ENCODE results near the gene BYSL.
A peak's percentile ranks its signal among the peaks of the same experiment; 100 is the strongest.
"Not testable (repeated sequence)": the region's sequence is repeated elsewhere in the genome, so short reads cannot be mapped to it uniquely, and the experiment has no call there.

BYSL gene

GRCh38 chr6:41942067-41942851 lies 21.0 kb downstream of the BYSL start:
- Mint-ChIP-seq H3K36me3 (ENCODE audit: low read depth) (peaks cover 48% of the 10 kb centered on the region), H3K4me1 (ENCODE audit: low read depth) (peaks cover 64% of the 10 kb centered on the region)
- DNase-seq = no peak

GRCh38 chr6:41942882-41943281 lies 21.6 kb downstream of the BYSL start:
- not testable (repeated sequence) for DNase-seq, H3K27me3 Mint-ChIP-seq, H3K9me3 Mint-ChIP-seq
- Mint-ChIP-seq H3K27ac (peak overlapping the region; percentile 97), H3K4me3 (peak overlapping the region; percentile 100), H3K36me3 (ENCODE audit: low read depth) (peaks cover 45% of the 10 kb centered on the region), H3K4me1 (ENCODE audit: low read depth) (peaks cover 64% of the 10 kb centered on the region)

More at GRCh38 chr6:41942067-41942851, 21.0 kb downstream of the BYSL start:
- H3K27me3 Mint-ChIP-seq = no peaks in the 10 kb centered on the region
- H3K4me3 Mint-ChIP-seq = peak overlapping the region; percentile 100
- no peaks in the 10 kb centered on the region for H3K9me3 Mint-ChIP-seq
- peak overlapping the region; percentile 97 for H3K27ac Mint-ChIP-seq

GRCh38 chr6:41943456-41943855 lies 22.2 kb downstream of the BYSL start:
- H3K4me1 Mint-ChIP-seq (ENCODE audit: low read depth) = peaks cover 62% of the 10 kb centered on the region
- H3K27ac Mint-ChIP-seq = peak overlapping the region; percentile 87
- peaks cover 40% of the 10 kb centered on the region for H3K36me3 Mint-ChIP-seq (ENCODE audit: low read depth)
- peak overlapping the region; percentile 27 for H3K4me3 Mint-ChIP-seq
- no peak for DNase-seq
- H3K9me3 Mint-ChIP-seq = no peaks in the 10 kb centered on the region
- no peaks in the 10 kb centered on the region for H3K27me3 Mint-ChIP-seq

GRCh38 chr6:41947581-41948220 lies 26.4 kb downstream of the BYSL start:
- Mint-ChIP-seq H3K4me3 (no peak overlapping the region), H3K27me3 (no peaks in the 10 kb centered on the region), H3K9me3 (no peaks in the 10 kb centered on the region), H3K4me1 (ENCODE audit: low read depth) (peaks cover 62% of the 10 kb centered on the region), H3K27ac (peak overlapping the region; percentile 68), H3K36me3 (ENCODE audit: low read depth) (peaks cover 13% of the 10 kb centered on the region)
- no peak for DNase-seq

- no peaks in the 10 kb centered on the region for H3K27me3 Mint-ChIP-seq
- peak overlapping the region; percentile 90 for H3K27ac Mint-ChIP-seq
- peaks cover 37% of the 10 kb centered on the region for H3K36me3 Mint-ChIP-seq (ENCODE audit: low read depth)
- no peak overlapping the region for H3K4me3 Mint-ChIP-seq
- DNase-seq = no peak
- peaks cover 11% of the 10 kb centered on the region for H3K9me3 Mint-ChIP-seq
- peaks cover 68% of the 10 kb centered on the region for H3K4me1 Mint-ChIP-seq (ENCODE audit: low read depth)
These were observed 33.4 kb downstream of the BYSL start for GRCh38 chr6:41954668-41955067.

- peaks cover 71% of the 10 kb centered on the region for H3K4me1 Mint-ChIP-seq (ENCODE audit: low read depth)
- no peak for DNase-seq
- no peaks in the 10 kb centered on the region for H3K27me3 Mint-ChIP-seq
- peaks cover 42% of the 10 kb centered on the region for H3K36me3 Mint-ChIP-seq (ENCODE audit: low read depth)
- H3K9me3 Mint-ChIP-seq = peaks cover 11% of the 10 kb centered on the region
- no peak overlapping the region for H3K4me3 Mint-ChIP-seq
- peak overlapping the region; percentile 90 for H3K27ac Mint-ChIP-seq
These were observed 34.1 kb downstream of the BYSL start for GRCh38 chr6:41955412-41955811.

GRCh38 chr6:41957117-41957516 lies 35.8 kb downstream of the BYSL start:
- no peaks in the 10 kb centered on the region for H3K27me3 Mint-ChIP-seq
- DNase-seq = no peak
- H3K9me3 Mint-ChIP-seq = peaks cover 15% of the 10 kb centered on the region
- H3K4me1 Mint-ChIP-seq (ENCODE audit: low read depth) = peaks cover 78% of the 10 kb centered on the region
- H3K27ac Mint-ChIP-seq = peak overlapping the region; percentile 97
- peaks cover 48% of the 10 kb centered on the region for H3K36me3 Mint-ChIP-seq (ENCODE audit: low read depth)
- no peak overlapping the region for H3K4me3 Mint-ChIP-seq

- Mint-ChIP-seq H3K27ac (peak overlapping the region; percentile 97), H3K36me3 (ENCODE audit: low read depth) (peaks cover 51% of the 10 kb centered on the region), H3K4me3 (peak overlapping the region; percentile 43), H3K27me3 (no peaks in the 10 kb centered on the region), H3K9me3 (peaks cover 17% of the 10 kb centered on the region), H3K4me1 (ENCODE audit: low read depth) (peaks cover 74% of the 10 kb centered on the region)
- DNase-seq = peak; percentile 63
These were observed 36.9 kb downstream of the BYSL start for GRCh38 chr6:41958022-41958856.

- Mint-ChIP-seq H3K4me3 (no peak overlapping the region), H3K27me3 (no peaks in the 10 kb centered on the region), H3K27ac (peak overlapping the region; percentile 97), H3K9me3 (peaks cover 15% of the 10 kb centered on the region), H3K4me1 (ENCODE audit: low read depth) (peaks cover 79% of the 10 kb centered on the region), H3K36me3 (ENCODE audit: low read depth) (peaks cover 47% of the 10 kb centered on the region)
- DNase-seq = peak; percentile 3
These were observed 38.7 kb downstream of the BYSL start for GRCh38 chr6:41960028-41960427.

- no peaks in the 10 kb centered on the region for H3K27me3 Mint-ChIP-seq
- DNase-seq = peak; percentile 41
- peak overlapping the region; percentile 97 for H3K27ac Mint-ChIP-seq
- peaks cover 88% of the 10 kb centered on the region for H3K4me1 Mint-ChIP-seq (ENCODE audit: low read depth)
- H3K4me3 Mint-ChIP-seq = no peak overlapping the region
- peaks cover 39% of the 10 kb centered on the region for H3K36me3 Mint-ChIP-seq (ENCODE audit: low read depth)
- peaks cover 13% of the 10 kb centered on the region for H3K9me3 Mint-ChIP-seq
These were observed 42.1 kb downstream of the BYSL start for GRCh38 chr6:41963371-41963770.

GRCh38 chr6:41964201-41964887 lies 43.0 kb downstream of the BYSL start:
- H3K36me3 Mint-ChIP-seq (ENCODE audit: low read depth) = peaks cover 30% of the 10 kb centered on the region
- DNase-seq = peak; percentile 43
- H3K4me1 Mint-ChIP-seq (ENCODE audit: low read depth) = peaks cover 88% of the 10 kb centered on the region
- H3K27ac Mint-ChIP-seq = peak overlapping the region; percentile 97
- peaks cover 6% of the 10 kb centered on the region for H3K9me3 Mint-ChIP-seq
- H3K27me3 Mint-ChIP-seq = no peaks in the 10 kb centered on the region
- H3K4me3 Mint-ChIP-seq = no peak overlapping the region

- Mint-ChIP-seq H3K4me1 (ENCODE audit: low read depth) (peaks cover 88% of the 10 kb centered on the region), H3K27ac (peak overlapping the region; percentile 97), H3K27me3 (no peaks in the 10 kb centered on the region), H3K4me3 (no peak overlapping the region), H3K36me3 (ENCODE audit: low read depth) (peaks cover 24% of the 10 kb centered on the region), H3K9me3 (peaks cover 6% of the 10 kb centered on the region)
- no peak for DNase-seq
These were observed 44.3 kb downstream of the BYSL start for GRCh38 chr6:41965429-41966213.

GRCh38 chr6:41966214-41966920 lies 45.1 kb downstream of the BYSL start:
- DNase-seq = peak; percentile 27
- Mint-ChIP-seq H3K4me1 (ENCODE audit: low read depth) (peaks cover 90% of the 10 kb centered on the region), H3K27me3 (no peaks in the 10 kb centered on the region), H3K36me3 (ENCODE audit: low read depth) (peaks cover 30% of the 10 kb centered on the region), H3K27ac (peak overlapping the region; percentile 97), H3K4me3 (no peak overlapping the region), H3K9me3 (peaks cover 6% of the 10 kb centered on the region)
